HG02763 (cell line): ENCODE results near the gene HMGCL.
"Not testable (repeated sequence)": the region's sequence is repeated elsewhere in the genome, so short reads cannot be mapped to it uniquely, and the experiment has no call there.

Source experiments
- ATAC-seq: cut with Tn5 transposase; IDR thresholded peaks from one replicate; pipeline ENCODE4 v1.9.1; 2021; ENCODE audit warnings: mild to moderate bottlenecking, moderate library complexity; ENCODE audit not compliant: unreplicated experiment

Gene HMGCL

DNA sequence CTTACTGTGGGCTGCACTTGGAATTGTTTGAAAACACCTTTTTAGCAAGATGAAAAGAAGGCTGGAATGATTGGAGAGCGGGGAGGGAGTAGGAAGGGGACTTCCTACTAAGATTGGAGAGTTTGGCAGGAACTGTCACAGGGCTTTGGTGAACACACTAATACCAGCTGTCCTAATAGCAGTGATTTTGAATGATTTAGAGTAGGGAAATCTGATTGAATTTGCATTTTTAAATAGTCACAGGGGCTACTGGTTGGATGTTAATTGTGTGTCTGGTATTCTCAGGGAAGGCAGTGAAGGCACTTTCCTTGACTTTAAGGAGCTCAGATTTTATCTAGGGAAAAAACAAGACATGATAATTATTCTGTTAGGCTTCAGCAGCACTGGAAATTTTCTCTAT, 2.5 kb upstream of the HMGCL start:
- no peak for ATAC-seq

DNA sequence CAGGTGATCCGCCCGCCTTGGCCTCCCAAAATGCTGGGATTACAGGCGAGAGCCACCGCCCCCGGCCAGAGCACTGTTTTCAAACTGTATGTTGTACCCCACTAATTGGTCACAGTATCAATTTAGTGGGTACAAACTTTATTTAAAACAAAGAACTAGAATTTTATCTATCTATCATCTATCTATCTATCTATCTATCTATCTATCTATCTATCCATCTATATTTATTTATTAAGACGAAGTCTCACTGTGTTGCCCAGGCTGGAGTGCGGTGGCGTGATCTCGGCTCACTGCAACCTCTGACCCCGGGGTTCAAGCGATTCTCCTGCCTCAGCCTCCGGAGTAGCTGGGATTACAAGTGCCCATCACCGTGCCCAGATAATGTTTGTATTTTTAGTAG, 1.4 kb upstream of the HMGCL start:
- ATAC-seq, result not testable (repeated sequence)

DNA sequence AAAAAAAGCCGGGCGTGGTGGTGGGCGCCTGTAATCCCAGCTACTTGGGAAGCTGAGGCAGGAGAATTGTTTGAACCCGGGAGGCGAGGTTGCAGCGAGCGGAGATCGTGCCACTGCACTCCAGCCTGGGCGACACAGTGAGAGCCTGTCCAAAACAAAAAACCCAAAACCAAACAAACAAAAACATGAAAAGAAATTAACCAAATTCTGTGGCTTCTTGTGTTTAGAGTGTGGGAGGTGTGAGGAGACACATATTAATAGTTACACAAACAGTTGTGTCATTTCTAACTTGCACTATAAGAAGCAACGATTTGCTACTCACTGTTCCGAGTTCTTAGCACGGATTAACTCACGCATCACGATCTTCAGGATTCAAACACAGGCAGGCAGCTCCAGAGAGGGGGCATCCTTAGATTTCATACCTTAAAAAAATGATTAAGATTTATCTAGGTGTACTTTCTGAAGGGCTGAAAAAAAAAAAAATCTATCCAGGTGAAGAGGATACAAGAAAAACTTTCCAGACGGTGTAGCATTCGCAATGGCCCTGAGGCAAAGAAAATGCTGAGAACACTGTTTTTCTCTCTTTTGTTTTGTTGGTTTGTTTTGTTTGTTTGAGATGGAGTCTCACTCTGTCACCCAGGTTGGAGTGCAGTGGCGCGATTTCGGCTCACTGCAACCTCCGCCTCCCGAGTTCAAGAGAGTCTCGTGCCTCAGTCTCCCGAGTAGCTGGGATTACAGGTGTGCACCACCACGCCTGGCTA, 713 bp upstream of the HMGCL start:
- ATAC-seq, result peak; percentile 54

DNA sequence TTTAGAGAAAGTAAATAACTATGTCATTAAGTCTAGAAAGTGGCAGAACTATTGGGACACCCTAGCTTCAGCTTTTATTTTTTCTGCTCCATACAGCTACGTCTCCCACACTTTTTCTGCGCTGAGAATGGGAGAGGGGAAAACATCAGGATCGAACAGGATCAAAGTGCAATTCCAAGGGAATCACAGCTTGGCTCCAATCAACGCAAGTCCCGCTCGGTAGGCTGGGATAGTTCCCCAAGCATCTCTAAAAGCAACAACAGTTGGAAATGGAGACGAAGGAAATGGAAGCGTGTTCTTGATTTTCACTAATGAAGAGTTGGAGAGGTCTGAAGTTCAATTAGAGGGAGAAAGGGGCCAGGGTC, 536 bp downstream of the HMGCL start:
- no peak for ATAC-seq

DNA sequence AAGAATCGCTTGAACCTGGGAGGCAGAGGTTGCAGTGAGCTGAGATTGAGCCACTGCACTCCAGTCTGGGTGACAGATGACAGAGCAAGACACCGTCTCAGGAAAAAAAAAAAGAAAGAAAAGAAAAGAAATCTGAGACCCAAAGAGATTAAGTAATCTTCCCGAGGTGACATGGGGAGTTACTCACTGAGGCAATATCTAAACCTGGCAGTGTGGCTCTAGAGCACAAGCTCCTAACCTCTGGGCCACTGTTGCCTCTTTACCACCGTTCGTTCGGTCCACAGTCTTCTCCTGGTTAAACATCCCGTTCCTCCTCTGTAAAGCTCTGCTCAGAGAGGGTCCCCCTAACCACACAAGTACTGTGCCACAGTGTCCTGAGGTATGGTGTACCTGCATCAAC, 1.5 kb downstream of the HMGCL start:
- no peak for ATAC-seq

DNA sequence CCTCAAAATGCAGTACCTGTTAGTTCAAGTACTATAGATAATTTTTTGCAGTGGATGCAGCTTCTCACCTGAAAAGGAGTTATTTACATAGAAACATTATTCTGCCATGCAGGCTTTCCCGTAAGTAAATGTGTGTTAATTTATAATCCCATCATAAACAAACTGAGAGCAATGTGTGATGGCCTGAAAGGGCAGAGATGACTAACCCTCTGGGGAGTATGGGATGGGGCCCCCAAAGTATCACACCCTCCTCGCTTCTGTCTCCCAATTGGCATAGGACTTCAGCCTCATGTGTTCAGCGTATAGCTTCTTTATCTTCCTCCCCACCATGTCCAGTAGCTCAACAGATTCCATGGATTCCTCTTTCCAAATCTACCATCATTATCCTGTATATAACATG, 7.6 kb downstream of the HMGCL start:
- ATAC-seq, result no peak

DNA sequence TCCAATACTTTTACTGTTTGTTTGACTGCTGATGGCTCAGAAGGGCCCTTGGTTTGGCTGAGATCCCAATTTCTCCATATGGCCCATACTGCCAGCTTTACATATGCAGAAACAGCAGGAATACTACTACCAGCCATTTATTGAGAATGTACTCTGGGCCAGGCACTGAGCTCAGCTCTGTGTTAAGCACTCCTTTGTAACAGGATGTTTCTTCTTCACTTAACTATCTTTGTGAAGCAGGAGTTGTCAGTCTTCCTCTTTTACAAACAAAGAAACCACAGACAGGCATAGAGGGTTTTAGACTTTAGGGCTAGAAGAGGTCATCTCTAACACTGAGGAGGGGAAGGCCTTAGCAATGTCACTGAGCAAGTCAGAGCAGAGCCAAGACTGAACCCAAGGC, 8.3 kb downstream of the HMGCL start:
- ATAC-seq, result no peak

DNA sequence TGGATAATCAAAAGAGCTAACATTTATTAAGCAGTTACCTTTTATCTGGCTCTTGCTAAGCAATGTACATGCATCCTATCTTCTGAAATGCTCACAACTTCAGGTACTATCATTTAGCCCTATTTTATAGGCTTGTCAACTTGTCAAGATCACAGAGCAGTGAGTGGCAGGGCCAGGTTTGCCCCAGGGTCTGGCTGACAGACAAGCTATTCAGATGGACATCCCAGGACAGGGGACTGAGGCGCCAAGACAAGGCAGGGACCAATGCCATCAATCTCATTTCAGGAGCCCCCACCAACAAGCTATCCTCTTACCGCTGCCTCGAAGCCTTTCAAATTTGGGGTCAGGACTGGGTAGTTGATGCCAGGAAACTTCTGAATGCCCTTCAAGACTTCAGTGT, 8.9 kb downstream of the HMGCL start:
- ATAC-seq, result no peak

DNA sequence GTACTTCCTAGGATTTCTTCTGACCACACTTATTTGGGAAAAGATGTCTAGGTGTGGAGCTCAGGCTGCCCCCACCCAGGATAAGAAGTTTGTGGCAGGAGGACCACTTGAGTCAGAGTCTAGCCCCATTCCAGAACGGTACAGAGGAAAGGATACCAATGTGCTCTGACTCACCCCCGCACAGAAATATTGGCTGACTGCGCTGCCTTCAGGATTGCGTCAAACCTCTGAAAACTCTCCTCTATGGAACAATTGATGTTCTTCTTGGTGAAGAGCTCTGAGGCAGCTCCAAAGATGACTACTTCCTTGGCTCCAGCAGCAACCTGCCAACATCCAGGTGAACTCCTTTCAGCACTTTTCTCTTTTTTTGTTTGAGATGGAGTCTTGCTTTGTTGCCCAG, 11.2 kb downstream of the HMGCL start:
- ATAC-seq, result no peak

DNA sequence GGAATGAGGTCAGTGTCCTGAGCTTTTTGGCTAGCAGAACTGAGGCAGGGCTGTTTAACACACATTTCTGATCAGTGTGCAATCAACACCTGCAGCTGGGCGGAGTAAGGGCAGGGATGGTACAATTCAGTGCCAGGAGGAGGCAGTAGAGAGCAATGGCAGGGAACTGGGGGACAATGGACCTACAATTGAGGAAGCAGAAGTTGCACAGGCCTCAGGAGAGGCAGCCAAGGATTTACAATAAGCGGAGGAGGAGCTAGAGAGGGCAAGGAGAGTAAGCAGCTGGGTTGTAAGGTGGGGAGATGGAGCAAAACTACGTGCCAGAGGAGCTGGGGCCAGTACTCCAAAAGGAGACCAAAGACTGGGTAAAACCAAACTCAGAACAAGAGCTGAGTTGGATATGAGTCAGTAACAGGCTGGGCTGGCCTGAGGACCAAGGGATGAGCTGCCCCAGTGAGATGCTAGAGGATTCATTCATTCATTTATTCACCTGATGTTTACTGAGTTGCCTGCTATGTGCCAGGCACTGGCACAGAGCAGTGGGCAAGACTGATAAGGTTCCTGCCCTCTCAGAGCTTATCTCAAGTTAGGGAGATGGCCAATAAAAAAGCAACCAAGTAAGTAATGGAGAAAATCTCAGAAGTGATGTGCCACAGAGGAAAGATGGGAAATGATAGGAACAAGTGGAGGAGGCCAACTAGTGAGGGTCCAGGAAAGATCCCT, 14.2 kb downstream of the HMGCL start:
- no peak for ATAC-seq

DNA sequence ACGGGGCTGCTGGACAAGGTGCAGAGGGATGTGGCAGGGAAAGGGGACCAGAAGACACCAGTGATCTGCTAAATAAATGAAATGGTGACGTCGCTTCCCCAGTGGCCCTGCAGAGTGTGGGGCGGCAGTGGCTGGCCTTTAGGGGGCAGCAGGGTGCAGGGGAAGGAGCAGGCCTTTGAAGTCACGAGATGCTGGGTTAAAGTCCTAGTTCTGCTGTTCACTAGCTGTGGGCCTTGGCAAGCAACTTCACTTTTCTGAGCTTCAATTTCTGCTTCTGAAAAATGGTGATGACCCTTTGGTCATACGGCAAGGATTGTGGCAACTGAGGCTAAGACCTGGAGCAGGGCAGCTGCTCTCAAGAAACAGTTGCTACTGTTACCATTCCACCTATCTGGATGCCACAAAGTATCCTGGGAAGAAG, 15.5 kb downstream of the HMGCL start:
- ATAC-seq, result no peak

DNA sequence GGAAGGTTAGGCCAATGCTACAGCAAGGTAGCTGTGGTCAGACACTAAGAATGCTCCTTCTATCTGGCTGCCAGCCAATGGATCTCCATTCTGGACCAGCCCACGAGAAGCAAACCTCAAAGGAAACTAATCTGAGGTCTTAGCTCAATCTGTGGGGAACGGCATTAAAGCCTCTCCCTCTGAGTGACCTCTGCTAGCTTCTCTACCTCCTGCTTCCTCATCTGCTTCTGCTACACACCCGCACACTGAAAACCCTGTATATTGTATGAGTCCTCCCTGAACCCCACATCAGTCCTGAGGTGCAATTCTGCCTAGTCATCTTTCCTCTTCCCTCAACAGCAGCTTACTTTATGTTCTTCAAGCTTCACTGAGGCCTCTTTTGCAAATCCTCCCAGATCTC, 17.8 kb downstream of the HMGCL start:
- ATAC-seq, result no peak

DNA sequence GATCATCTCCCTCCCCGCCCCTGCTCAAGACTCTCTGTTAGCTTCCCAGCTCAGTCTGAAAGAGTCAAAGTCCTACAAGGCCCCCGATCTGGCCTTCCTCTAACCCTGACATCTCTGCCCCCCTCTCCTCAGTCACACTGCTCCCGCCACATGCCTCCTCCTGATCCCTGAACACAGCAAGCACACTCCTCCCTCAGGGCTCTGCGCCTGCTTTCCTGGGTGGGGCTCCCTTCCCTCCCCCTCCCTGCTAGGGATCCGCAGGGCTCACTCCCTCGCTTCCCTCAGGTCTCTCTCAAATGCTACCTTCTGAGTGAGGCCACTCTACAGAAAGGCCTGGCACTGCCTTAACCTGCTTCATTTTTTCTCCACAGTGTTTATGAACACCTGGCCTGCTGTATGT, 18.9 kb downstream of the HMGCL start:
- no peak for ATAC-seq

DNA sequence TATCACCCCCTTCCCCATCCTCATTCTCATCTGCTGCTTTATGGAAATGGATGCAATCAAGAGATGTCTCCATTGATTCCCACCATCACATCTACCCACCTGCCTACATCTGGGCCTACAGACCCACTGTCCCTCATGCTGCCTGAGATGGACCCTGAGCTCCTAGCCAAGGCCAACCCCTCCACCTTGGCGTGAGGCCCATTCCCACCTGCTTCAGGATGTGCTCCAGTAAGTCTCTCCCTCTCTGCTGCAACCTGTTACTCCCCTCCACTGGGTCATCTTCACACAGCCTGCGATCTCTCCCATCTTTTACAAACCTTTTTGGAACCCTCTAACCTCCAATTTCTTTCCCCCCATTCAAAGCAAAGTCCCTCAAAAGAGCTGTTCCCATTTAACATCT, 20.2 kb downstream of the HMGCL start:
- ATAC-seq, result no peak

DNA sequence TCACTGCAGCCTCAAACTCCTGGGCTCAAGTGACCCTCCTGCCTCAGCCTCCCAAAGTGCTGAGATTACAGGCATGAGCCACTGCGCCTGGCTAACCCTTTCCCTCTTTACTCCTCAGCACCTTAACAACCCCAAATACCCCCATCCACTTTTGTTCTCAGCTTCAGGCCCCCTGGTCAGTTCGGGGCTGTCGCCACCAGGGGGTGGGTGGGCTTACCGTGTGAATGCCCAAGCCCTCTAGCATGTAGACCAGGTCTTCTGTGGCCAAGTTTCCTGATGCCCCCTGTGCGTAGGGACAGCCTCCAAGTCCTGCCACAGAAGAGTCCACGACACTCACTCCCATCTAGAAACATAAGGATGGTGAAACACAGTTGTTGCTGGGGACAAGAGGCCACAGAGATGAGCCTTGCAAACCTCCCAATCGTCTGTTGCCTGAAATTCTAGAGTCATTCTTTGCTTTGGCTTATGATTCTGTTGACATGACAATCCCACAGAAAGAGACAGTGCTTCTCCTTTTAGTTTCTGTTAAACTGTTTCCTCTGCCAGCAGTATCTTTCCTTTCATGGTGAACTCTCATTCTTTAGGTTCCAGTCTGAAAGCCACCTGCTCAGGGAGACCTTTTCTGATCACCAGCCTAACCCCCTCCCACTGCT, 20.9 kb downstream of the HMGCL start:
- ATAC-seq, result no peak

DNA sequence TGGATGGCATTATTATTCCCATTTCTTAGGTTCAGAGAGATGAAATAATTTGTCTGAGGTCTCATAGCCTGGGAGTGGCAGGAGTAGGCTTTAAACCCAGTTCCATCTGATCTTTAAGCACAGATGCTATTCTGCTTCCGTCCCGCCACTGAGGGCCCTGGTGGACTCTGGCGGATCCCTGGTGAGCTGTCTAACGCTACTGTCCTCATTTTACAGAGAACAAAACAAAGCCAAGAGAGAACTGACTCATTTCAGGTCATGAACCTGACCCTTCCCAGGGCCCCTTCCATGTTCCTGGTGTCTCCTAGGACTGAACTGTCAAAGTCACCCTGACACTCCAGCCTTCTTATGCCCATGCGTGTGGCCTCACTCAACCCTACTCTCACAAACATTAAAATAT, 21.6 kb downstream of the HMGCL start:
- ATAC-seq, result no peak

DNA sequence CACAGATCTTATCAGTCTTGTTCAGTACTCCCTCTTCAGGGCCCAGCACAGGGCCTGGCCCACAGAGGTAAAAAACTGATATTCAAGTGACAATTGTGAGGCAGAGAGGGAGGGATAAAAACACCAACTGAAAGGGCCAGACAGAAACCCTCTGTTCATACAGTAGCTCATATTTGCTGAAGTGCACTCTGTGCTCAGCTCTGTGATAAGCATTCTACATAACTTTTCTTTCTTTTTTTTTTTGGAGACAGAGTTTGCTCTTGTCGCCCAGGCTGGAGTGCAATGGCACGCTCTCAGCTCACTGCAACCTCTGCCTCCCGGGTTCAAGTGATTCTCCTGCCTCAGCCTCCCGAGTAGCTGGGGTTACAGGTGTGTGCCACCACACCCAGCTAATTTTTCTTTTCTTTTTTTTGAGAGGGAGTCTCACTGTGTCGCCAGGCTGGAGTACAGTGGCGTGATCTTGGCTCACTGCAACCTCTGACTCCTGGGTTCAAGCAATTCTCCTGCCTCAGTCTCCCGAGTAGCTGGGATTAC, 22.4 kb downstream of the HMGCL start:
- not testable (repeated sequence) for ATAC-seq

DNA sequence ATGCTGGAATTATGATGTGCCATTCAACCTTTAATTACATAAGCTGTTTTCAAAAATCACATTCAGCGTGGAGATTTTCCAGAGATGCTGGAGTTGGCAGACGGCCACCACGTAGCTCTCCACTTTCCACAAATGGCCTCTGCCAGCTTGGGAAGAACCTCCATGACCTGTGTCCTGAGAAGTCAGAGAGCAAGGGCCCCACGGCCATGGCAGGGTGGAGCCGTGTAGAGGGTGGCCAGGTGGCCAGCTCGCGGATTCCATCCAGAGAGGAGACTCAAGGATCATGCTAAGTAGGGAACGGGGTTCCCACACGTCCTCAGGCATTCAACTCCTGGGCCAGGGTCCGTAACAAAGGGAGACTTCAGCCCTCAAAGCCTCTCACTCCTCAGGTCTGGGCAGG, 23.4 kb downstream of the HMGCL start:
- no peak for ATAC-seq

DNA sequence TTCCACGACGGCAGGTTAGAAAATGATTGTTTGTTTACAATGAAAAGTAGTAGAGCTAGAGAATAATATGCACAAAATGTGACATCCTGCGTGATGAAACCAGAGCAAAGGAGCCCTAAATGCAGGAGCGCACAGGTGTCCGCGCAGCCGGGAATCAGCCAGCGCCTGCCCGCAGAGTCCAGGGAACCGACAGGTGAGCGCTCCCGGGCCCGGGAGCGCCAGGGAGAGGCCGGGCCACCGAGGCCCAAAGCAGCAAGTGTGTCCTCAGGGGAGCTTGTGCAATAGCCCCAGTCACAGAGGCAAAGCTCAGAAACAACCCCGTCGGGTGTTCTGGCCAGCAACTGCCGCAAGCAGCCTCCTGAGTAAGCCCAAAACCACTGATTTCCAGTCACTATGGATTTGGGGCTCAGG, 23.9 kb downstream of the HMGCL start:
- ATAC-seq, result no peak

DNA sequence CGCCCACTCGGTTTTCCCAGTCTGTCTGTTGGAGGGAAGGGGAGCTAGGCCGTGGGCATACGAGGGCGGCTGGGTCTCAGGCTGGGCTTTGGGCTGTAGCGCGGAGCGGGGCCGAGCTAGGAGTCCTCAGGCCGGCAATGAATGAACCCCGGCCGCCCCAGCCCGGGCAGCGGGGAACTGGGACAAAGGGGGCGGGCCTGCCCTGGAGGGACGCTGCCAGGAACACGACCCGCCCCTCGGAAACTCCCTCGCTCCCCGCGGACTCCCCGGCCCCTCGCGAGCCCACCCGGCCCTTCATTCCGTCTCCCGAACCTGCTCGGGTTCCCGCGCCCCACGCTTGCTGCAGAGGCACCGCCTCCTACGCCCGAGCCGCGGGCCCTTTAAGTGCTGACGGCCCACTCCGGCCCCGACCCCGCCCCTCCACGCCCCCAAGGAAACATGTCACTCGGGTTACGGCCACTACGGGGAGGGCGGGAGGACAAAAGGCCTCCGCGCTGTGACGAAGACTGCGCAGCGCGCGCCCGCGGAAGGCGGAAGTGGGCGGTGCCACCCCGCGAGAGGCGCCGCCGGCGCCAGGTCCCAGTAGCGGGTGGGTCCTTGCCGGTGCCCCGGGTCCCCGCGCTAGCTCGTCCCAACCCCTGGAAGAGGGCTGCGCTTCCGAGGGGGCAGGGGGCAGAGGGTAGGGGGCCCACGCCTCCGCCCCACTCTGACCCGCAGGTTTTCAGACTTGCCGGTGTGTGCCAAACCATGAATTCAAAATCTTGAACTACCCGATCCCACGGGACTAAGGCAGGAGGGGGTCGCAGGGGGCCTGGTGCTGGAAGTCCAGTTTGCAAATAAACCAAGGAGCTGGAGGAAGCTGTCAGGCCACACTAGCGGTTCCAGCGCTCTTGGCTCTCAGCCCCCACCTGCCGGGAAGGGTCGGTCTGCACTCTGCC, 24.6 kb downstream of the HMGCL start, which contains the start of gene GALE:
Gene GALE (minus strand): TSS at position 355 of the 938 bp plus-strand sequence. CDS start 1,747 bp downstream, outside the sequence.
- ATAC-seq, result peak; percentile 78
